K562 (cell line): ENCODE measurements around the gene TSPAN13. TPM values are rescaled to one million over a fixed set of nuclear protein-coding genes. Genes with fewer than 3 reads are reported as not detected.

Experiments used
- ATF7 ChIP-seq: fragments of 450-650 bp; IDR thresholded peaks from 2 replicates; pipeline ENCODE4 v1.7.1; 2014; ENCODE audit warnings: mild to moderate bottlenecking, moderate library complexity
- FOXM1 ChIP-seq, 2 experiments: fragments of 450-650 bp in 1 of 2; sonication (generic) in 1 of 2; formaldehyde crosslinking in 1 of 2; IDR thresholded peaks; 2 replicates each; pipeline versions ENCODE4 v1.6.1 to v1.9.0; 2017 to 2022; ENCODE audit warnings: low read depth in 2 of 2, mild to moderate bottlenecking in 2 of 2, missing genetic modification reagents in 1 of 2, moderate library complexity in 1 of 2
- HSF4 ChIP-seq: fragments of 250-450 bp; sonication (Bioruptor Pico); IDR thresholded peaks from 2 replicates; pipeline ENCODE4 v2.1.2; 2022; ENCODE audit warnings: mild to moderate bottlenecking, moderate library complexity, borderline replicate concordance
- IFI16 ChIP-seq: fragments of 250-450 bp; sonication (Bioruptor Pico); IDR thresholded peaks from 2 replicates; pipeline ENCODE4 v2.1.2; 2022; ENCODE audit warnings: mild to moderate bottlenecking, inconsistent platforms
- ILK ChIP-seq: fragments of 450-650 bp; IDR thresholded peaks from 2 replicates; pipeline ENCODE4 v1.6.1; 2016; ENCODE audit warnings: missing genetic modification characterization, low read depth, mild to moderate bottlenecking, missing compliant biosample characterization, moderate library complexity, borderline replicate concordance
- KLF6 ChIP-seq: fragments of 250-450 bp; sonication (Bioruptor Pico); IDR thresholded peaks from 2 replicates; pipeline ENCODE4 v1.4.0; 2020; ENCODE audit warnings: mild to moderate bottlenecking, moderate library complexity, borderline replicate concordance
- L3MBTL2 ChIP-seq: fragments of 450-650 bp; IDR thresholded peaks from 2 replicates; pipeline ENCODE4 v1.6.1; 2016; ENCODE audit warnings: mild to moderate bottlenecking, moderate library complexity
- MEF2A ChIP-seq: IDR thresholded peaks from 2 replicates; pipeline ENCODE4 v1.6.1; 2011; ENCODE audit warnings: low read depth, mild to moderate bottlenecking, low read length, moderate library complexity; ENCODE audit not compliant: control insufficient read depth
- NCOA1 ChIP-seq: fragments of 450-650 bp; IDR thresholded peaks from 2 replicates; pipeline ENCODE4 v1.6.1; 2016; ENCODE audit warnings: low read depth
- POLR2H ChIP-seq: IDR thresholded peaks from 2 replicates; pipeline ENCODE4 v1.6.1; 2016; ENCODE audit warnings: missing genetic modification characterization, low read depth, mild to moderate bottlenecking, control low read depth, missing compliant biosample characterization, moderate library complexity
- PRMT5 ChIP-seq: sonication (generic); formaldehyde crosslinking; IDR thresholded peaks from 2 replicates; pipeline ENCODE4 v1.5.0; 2020; ENCODE audit warnings: missing genetic modification reagents
- PRPF4 ChIP-seq: fragments of 200-400 bp; formaldehyde crosslinking; IDR thresholded peaks from one replicate; pipeline ENCODE4 v1.6.1; 2017; ENCODE audit warnings: low read length, low read depth, mild to moderate bottlenecking; ENCODE audit not compliant: insufficient read depth, poor library complexity, severe bottlenecking
- RFX7 ChIP-seq: fragments of 250-450 bp; sonication (Bioruptor Pico); IDR thresholded peaks from 2 replicates; pipeline ENCODE4 v1.5.1; 2021; ENCODE audit warnings: mild to moderate bottlenecking
- SMAD1 ChIP-seq: fragments of 150-350 bp; IDR thresholded peaks from 2 replicates; pipeline ENCODE4 v1.6.1; 2014; ENCODE audit warnings: low read length, low read depth; ENCODE audit not compliant: partially characterized antibody
- SMARCB1 ChIP-seq: IDR thresholded peaks from 2 replicates; pipeline ENCODE4 v1.6.1; 2011; ENCODE audit warnings: improper control_type of control experiment, low read depth; ENCODE audit not compliant: insufficient read length
- SPI1 ChIP-seq: IDR thresholded peaks from 2 replicates; pipeline ENCODE4 v1.6.1; 2011; ENCODE audit warnings: low read depth, low read length, control low read depth, borderline replicate concordance
- TAF7 ChIP-seq: fragments of 450-650 bp; IDR thresholded peaks from 2 replicates; pipeline ENCODE4 v1.6.1; 2016; ENCODE audit warnings: missing genetic modification characterization, missing compliant biosample characterization
- ZNF232 ChIP-seq: sonication (generic); formaldehyde crosslinking; IDR thresholded peaks from 2 replicates; pipeline ENCODE4 v1.8.0; 2022; ENCODE audit warnings: mild to moderate bottlenecking, missing genetic modification reagents
- ZNF584 ChIP-seq: fragments of 200-800 bp; sonication (Bioruptor generic); IDR thresholded peaks from 2 replicates; pipeline ENCODE4 v1.6.1; 2016; ENCODE audit warnings: low read depth, mild to moderate bottlenecking, missing genetic modification characterization, missing compliant biosample characterization
- ZNF79 ChIP-seq: fragments of 250-450 bp; sonication (Bioruptor Pico); IDR thresholded peaks from 2 replicates; pipeline ENCODE4 v1.4.0; 2020; ENCODE audit warnings: low read depth, mild to moderate bottlenecking, moderate library complexity
- ZSCAN32 ChIP-seq: fragments of 450-650 bp; formaldehyde crosslinking; IDR thresholded peaks from 2 replicates; pipeline ENCODE4 v1.4.0; 2020; ENCODE audit warnings: mild to moderate bottlenecking, moderate library complexity
- polyA plus RNA-seq, 8 experiments: library from polyadenylated mRNA; depleted of rRNA in 4 of 8; stranded (reverse) in 5 of 8; unstranded in 3 of 8; fragments of >200 nt; fragmentation: Nextera tagmentation in 2 of 8; fragmentation: Illumina TruSeq in 1 of 8; extraction: Ambion mirVana in 2 of 8; extraction: Trizol in 1 of 8; gene quantifications; 2 replicates each; pipeline versions ENCODE4 v1.2.1 to v1.2.3, GENCODE V29; 2011 to 2014; ENCODE audit warnings: inconsistent platforms in 1 of 8, missing spikeins in 1 of 8
- total RNA-seq, 7 experiments: library from RNA; depleted of rRNA in 6 of 7; stranded (reverse); fragments of >200 nt in 6 of 7; fragmentation: Illumina TruSeq in 2 of 7; extraction: Trizol in 2 of 7; gene quantifications; 2 replicates each; pipeline versions ENCODE4 v1.2.1 to v1.2.3, GENCODE V29; 2011 to 2021; ENCODE audit warnings: low replicate concordance in 1 of 7
- TF ChIP-seq, protein P1 (sequence below): fragments of 450-650 bp; formaldehyde crosslinking; IDR thresholded peaks from 2 replicates; pipeline ENCODE4 v1.4.0; 2020; ENCODE audit warnings: mild to moderate bottlenecking, moderate library complexity

TSPAN13 gene
- total and polyA plus RNA-seq, 9 of the 15 experiments (the other 6 are each of a cell fraction or from before 2014, with no cell fraction given) = 7.8 to 46.3 (median 20.0) TPM

DNA sequence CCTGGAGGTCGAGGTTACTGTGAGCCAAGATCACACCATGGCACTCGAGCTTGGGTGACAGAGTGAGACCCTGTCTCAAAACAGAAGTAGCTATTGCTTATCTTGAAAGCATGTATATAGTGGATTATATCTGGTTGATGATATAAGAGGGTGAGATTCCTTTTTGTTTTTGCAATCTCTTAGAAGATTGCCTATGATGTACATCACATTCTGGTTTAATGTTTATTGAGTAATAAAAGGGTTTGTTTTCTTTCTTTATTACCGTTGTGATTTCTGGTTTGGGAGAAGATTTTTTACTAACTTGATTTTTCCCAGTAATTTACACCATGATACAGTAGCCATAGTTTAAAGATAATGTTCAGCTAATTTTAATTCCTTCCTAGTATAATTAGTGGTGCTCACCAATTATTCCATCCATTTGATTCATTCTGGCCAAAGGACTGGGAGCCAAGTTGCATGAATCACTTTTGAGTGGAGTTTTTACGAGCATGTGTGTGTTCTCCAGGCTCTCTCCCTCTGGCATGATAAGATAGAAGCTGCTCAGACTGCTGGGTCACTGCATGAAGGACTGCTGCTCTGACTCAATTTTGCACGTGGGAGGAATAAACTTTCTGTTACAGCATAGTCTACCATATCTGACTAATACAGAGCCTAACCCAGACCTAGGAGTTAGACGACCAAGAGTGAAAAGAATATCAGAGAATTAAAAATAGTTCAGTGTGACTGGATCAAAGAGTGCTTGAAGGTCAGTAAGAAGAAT lies 13.5 kb upstream of the TSPAN13 start (continued):
- TF ChIP-seq MEF2A = peak; percentile 81
- TF ChIP-seq PRPF4 = no peak
- TF ChIP-seq ZNF79 = no peak
- TF ChIP-seq SMARCB1 = no peak
- TF ChIP-seq, protein P1, sequence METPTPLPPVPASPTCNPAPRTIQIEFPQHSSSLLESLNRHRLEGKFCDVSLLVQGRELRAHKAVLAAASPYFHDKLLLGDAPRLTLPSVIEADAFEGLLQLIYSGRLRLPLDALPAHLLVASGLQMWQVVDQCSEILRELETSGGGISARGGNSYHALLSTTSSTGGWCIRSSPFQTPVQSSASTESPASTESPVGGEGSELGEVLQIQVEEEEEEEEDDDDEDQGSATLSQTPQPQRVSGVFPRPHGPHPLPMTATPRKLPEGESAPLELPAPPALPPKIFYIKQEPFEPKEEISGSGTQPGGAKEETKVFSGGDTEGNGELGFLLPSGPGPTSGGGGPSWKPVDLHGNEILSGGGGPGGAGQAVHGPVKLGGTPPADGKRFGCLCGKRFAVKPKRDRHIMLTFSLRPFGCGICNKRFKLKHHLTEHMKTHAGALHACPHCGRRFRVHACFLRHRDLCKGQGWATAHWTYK = no peak
- peak; percentile 55; the same call in 1 of the 2 replicates for TF ChIP-seq KLF6 (CRISPR knock-in tag)
- no peak for TF ChIP-seq PRMT5 (CRISPR knock-in tag)
- no peak for TF ChIP-seq ILK
- TF ChIP-seq ZNF232 (CRISPR knock-in tag) = no peak
- peak; percentile 72 for TF ChIP-seq ZNF584 (CRISPR knock-in tag)
- TF ChIP-seq IFI16 (CRISPR knock-in tag) = no peak
- no peak for TF ChIP-seq ZSCAN32
- peak; percentile 84 for TF ChIP-seq FOXM1 (IDR thresholded peaks at IDR 0.05; ENCODE audit: low read depth)
- no peak for TF ChIP-seq FOXM1 (CRISPR knock-in tag; IDR thresholded peaks at IDR 0.05; ENCODE audit: low read depth)
- TF ChIP-seq ATF7 = peak; percentile 74; the same call in 1 of the 2 replicates
- TF ChIP-seq POLR2H (tag) = no peak
- no peak for TF ChIP-seq SPI1
- TF ChIP-seq NCOA1 = peak; percentile 80
- TF ChIP-seq HSF4 (CRISPR knock-in tag) = no peak
- TF ChIP-seq SMAD1 = peak; percentile 55
- TF ChIP-seq TAF7 (tag) = no peak
- TF ChIP-seq RFX7 (CRISPR knock-in tag) = no peak
- TF ChIP-seq L3MBTL2 = peak; percentile 92
